Stimulated activated CD8-positive, alpha-beta memory T cell treated with anti-CD3 and anti-CD28 coated beads, Interleukin-15, amount 100 ng/mL, for 48 hours (primary cell): Measurements from ENCODE around the gene TGFB1I1.
"Not testable (repeated sequence)": the region's sequence is repeated elsewhere in the genome, so short reads cannot be mapped to it uniquely, and the experiment has no call there.

Source experiments
- DNase-seq, 2 donors: peaks; one replicate each; pipeline ENCODE4 v3.0.0-alpha.2; 2020; ENCODE audit warnings: low read depth in 2 of 2

TGFB1I1 gene

GRCh38 chr16:31471241-31471874 is 594 bp upstream of the TGFB1I1 start:
- DNase-seq: no peak

GRCh38 chr16:31472709-31473203 is 804 bp downstream of the TGFB1I1 start:
- DNase-seq: peak in 1 of 2 donors; percentile 36

- DNase-seq: no peak
These were observed 1.5 kb downstream of the TGFB1I1 start for GRCh38 chr16:31473264-31473984.

- DNase-seq: no peak
These were observed 2.3 kb downstream of the TGFB1I1 start for GRCh38 chr16:31474173-31474714.

GRCh38 chr16:31474773-31475738 is 3.1 kb downstream of the TGFB1I1 start:
- no peak for DNase-seq

- no peak for DNase-seq
These were observed 4.0 kb downstream of the TGFB1I1 start for GRCh38 chr16:31475946-31476302.

GRCh38 chr16:31476303-31477219 is 4.6 kb downstream of the TGFB1I1 start:
- DNase-seq: peak; percentile 73 to 78

- peak in 1 of 2 donors; percentile 39 for DNase-seq
These were observed 5.6 kb downstream of the TGFB1I1 start for GRCh38 chr16:31477220-31478216.

- no peak for DNase-seq
These were observed 7.0 kb downstream of the TGFB1I1 start for GRCh38 chr16:31478956-31479355.

- no peak for DNase-seq
These were observed 7.8 kb downstream of the TGFB1I1 start for GRCh38 chr16:31479751-31480150.

- no peak for DNase-seq
These were observed 9.0 kb downstream of the TGFB1I1 start for GRCh38 chr16:31480851-31481536.

- DNase-seq: no peak
These were observed 11.1 kb downstream of the TGFB1I1 start, which contains the start of gene SLC5A2 for GRCh38 chr16:31483081-31483480. Gene SLC5A2, plus strand, starts transcription at chr16:31483123. Its CDS starts 14 bp downstream, at chr16:31483137.

GRCh38 chr16:31484048-31484447 is 12.1 kb downstream of the TGFB1I1 start:
- DNase-seq: not testable (repeated sequence)

GRCh38 chr16:31484491-31485171 is 12.7 kb downstream of the TGFB1I1 start:
- no peak for DNase-seq

GRCh38 chr16:31485571-31485970 is 13.6 kb downstream of the TGFB1I1 start:
- DNase-seq: no peak

- DNase-seq: no peak
These were observed 14.1 kb downstream of the TGFB1I1 start for GRCh38 chr16:31486045-31486444.

- DNase-seq: no peak
These were observed 15.2 kb downstream of the TGFB1I1 start for GRCh38 chr16:31487071-31487719.
